B cell (primary cell): ENCODE results near the gene ATN1. TPM values are rescaled to one million over a fixed set of nuclear protein-coding genes. Genes with fewer than 3 reads are reported as not detected.

Source experiments
- ATAC-seq: fragments of 200-7000 bp; cut with Tn5 transposase; one replicate; pipeline ENCODE4 v1.10.0; 2021; ENCODE audit warnings: low read depth, mild to moderate bottlenecking, moderate number of reproducible peaks, moderate library complexity
- CTCF ChIA-PET: fragments of 350-600 bp; sonication (Branson Sonifier 250); formaldehyde crosslinking; loops from one replicate; lab custom pipeline; 2021; ENCODE audit warnings: antibody characterized with exemption, inconsistent platforms; lab: Charles Lee
- POLR2A ChIA-PET: fragments of 350-600 bp; sonication (Branson Sonifier 250); formaldehyde crosslinking; loops from one replicate; lab custom pipeline; 2021; ENCODE audit warnings: antibody characterized with exemption; lab: Charles Lee
- DNase-seq: peaks from one replicate; pipeline ENCODE4 v3.0.0; 2013
- H2AFZ ChIP-seq: 2 replicates; pipeline ENCODE4 v1.6.1; 2012; ENCODE audit warnings: mild to moderate bottlenecking, low read depth, low read length; ENCODE audit not compliant: insufficient read depth, poor library complexity, severe bottlenecking
- H3K27ac ChIP-seq, 2 donors: 1 replicate in 1 of 2; 2 replicates in 1 of 2; pipeline ENCODE4 v1.5.1; 2012 to 2013; ENCODE audit warnings: low read length in 2 of 2, mild to moderate bottlenecking in 2 of 2, moderate library complexity in 1 of 2
- H3K27me3 ChIP-seq, 4 experiments: fragments of 200-600 bp in 1 of 4; sonication (generic) in 1 of 4; replicated peaks in 1 of 4; 1 replicate in 2 of 4; 2 replicates in 2 of 4; pipeline versions ENCODE4 v1.6.1 to v1.7.0; 2013 to 2016; ENCODE audit warnings: low read length in 3 of 4, mild to moderate bottlenecking in 2 of 4, mixed read lengths in 1 of 4, moderate library complexity in 1 of 4; ENCODE audit not compliant: insufficient read depth in 4 of 4, control insufficient read depth in 3 of 4; ENCODE audit errors: control extremely low read depth in 1 of 4
- H3K36me3 ChIP-seq, 2 experiments: replicated peaks in 1 of 2; 1 replicate in 1 of 2; 2 replicates in 1 of 2; pipeline versions ENCODE4 v1.6.1 to v1.7.1; 2013; ENCODE audit warnings: low read length in 1 of 2; ENCODE audit not compliant: insufficient read depth in 2 of 2, control insufficient read depth in 1 of 2; ENCODE audit errors: control extremely low read depth in 1 of 2, extremely low read depth in 1 of 2
- H3K4me1 ChIP-seq, 2 donors: fragments of 200-600 bp in 1 of 2; sonication (generic) in 1 of 2; 1 replicate in 1 of 2; 2 replicates in 1 of 2; pipeline versions ENCODE4 v1.5.1 to v1.6.1; 2013 to 2017; ENCODE audit warnings: low read length in 2 of 2; ENCODE audit not compliant: control insufficient read depth in 2 of 2, insufficient read depth in 2 of 2
- H3K4me2 ChIP-seq: replicated peaks from 2 replicates; pipeline ENCODE3; 2012; ENCODE audit warnings: mild to moderate bottlenecking, low read depth, low read length; ENCODE audit not compliant: poor library complexity, severe bottlenecking
- H3K4me3 ChIP-seq, 5 experiments: fragments of 200-600 bp in 1 of 5; sonication (generic) in 1 of 5; 1 replicate in 3 of 5; 2 replicates in 2 of 5; pipeline versions ENCODE4 v1.5.1 to v1.7.0; 2011 to 2016; ENCODE audit warnings: low read length in 4 of 5, mild to moderate bottlenecking in 4 of 5, low read depth in 2 of 5, control low read depth in 1 of 5, moderate library complexity in 1 of 5; ENCODE audit not compliant: insufficient read depth in 1 of 5; ENCODE audit errors: control extremely low read depth in 1 of 5, extremely low read depth in 1 of 5
- H3K79me2 ChIP-seq: fragments of 200-600 bp; sonication (generic); one replicate; pipeline ENCODE4 v1.6.0; 2016; ENCODE audit warnings: low read length; ENCODE audit not compliant: control insufficient read depth, insufficient read depth
- H3K9ac ChIP-seq: fragments of 200-600 bp; sonication (generic); 2 replicates; pipeline ENCODE4 v1.6.1; 2017; ENCODE audit warnings: mild to moderate bottlenecking, low read length, moderate library complexity
- H3K9me3 ChIP-seq, 3 donors: one replicate each; pipeline versions ENCODE4 v1.6.1 to v1.7.1; 2013; ENCODE audit warnings: low read length in 2 of 3; ENCODE audit not compliant: control insufficient read depth in 2 of 3, insufficient read depth in 1 of 3; ENCODE audit errors: control extremely low read depth in 1 of 3
- H4K20me1 ChIP-seq: 2 replicates; pipeline ENCODE4 v1.6.0; 2012; ENCODE audit warnings: mild to moderate bottlenecking, low read length; ENCODE audit not compliant: insufficient read depth, control insufficient read depth, poor library complexity, severe bottlenecking
- H3K27ac Mint-ChIP-seq: one replicate; pipeline ENCODE4 v1.8.0; 2021; ENCODE audit warnings: mixed read lengths
- H3K27me3 Mint-ChIP-seq: one replicate; pipeline ENCODE4 v1.8.0; 2021; ENCODE audit warnings: mixed read lengths
- H3K4me1 Mint-ChIP-seq: one replicate; pipeline ENCODE4 v1.8.0; 2021; ENCODE audit warnings: mixed read lengths
- H3K4me3 Mint-ChIP-seq: one replicate; pipeline ENCODE4 v1.8.0; 2021; ENCODE audit warnings: mixed read lengths
- H3K9me3 Mint-ChIP-seq: one replicate; pipeline ENCODE4 v1.8.0; 2022; ENCODE audit warnings: mixed read lengths; ENCODE audit not compliant: insufficient read depth
- EZH2 ChIP-seq: IDR thresholded peaks from 2 replicates; pipeline ENCODE4 v1.6.1; 2012; ENCODE audit warnings: borderline replicate concordance, low read depth, mild to moderate bottlenecking, moderate library complexity, low read length; ENCODE audit not compliant: insufficient read depth, poor library complexity, severe bottlenecking
- WGBS: methylation state at CpG from one replicate; pipeline ENCODE4 v1.1.5; 2013; ENCODE audit warnings: missing lambda C conversion rate; ENCODE audit not compliant: insufficient coverage; 5-methylcytosine and 5-hydroxymethylcytosine counted together
- intact Hi-C: fragments of 100-400 bp; cut with micrococcal nuclease; formaldehyde crosslinking; loops from one replicate; pipeline ENCODE4 v1.10.0; 2022
- polyA plus RNA-seq: library from polyadenylated mRNA; depleted of rRNA; stranded (reverse); fragments of >200 nt; gene quantifications from 2 replicates; pipeline ENCODE4 v1.2.3, GENCODE V29; 2012
- total RNA-seq, 2 donors: library from RNA; stranded (reverse); fragments of 120-200 nt in 1 of 2; gene quantifications; 1 replicate in 1 of 2; 2 replicates in 1 of 2; pipeline versions ENCODE4 v1.2.3 to v1.2.4, GENCODE V29; 2013 to 2022
- TF ChIP-seq, protein P1 (sequence below): fragments of 200-600 bp; IDR thresholded peaks from one replicate; pipeline ENCODE4 v1.8.0; 2022; ENCODE audit warnings: antibody characterized with exemption, mild to moderate bottlenecking

ATN1 gene
- total and polyA plus RNA-seq, 2 donors (not counting 1 experiment from before 2014, with no cell fraction given), result 21.0 to 50.8 TPM

DNA sequence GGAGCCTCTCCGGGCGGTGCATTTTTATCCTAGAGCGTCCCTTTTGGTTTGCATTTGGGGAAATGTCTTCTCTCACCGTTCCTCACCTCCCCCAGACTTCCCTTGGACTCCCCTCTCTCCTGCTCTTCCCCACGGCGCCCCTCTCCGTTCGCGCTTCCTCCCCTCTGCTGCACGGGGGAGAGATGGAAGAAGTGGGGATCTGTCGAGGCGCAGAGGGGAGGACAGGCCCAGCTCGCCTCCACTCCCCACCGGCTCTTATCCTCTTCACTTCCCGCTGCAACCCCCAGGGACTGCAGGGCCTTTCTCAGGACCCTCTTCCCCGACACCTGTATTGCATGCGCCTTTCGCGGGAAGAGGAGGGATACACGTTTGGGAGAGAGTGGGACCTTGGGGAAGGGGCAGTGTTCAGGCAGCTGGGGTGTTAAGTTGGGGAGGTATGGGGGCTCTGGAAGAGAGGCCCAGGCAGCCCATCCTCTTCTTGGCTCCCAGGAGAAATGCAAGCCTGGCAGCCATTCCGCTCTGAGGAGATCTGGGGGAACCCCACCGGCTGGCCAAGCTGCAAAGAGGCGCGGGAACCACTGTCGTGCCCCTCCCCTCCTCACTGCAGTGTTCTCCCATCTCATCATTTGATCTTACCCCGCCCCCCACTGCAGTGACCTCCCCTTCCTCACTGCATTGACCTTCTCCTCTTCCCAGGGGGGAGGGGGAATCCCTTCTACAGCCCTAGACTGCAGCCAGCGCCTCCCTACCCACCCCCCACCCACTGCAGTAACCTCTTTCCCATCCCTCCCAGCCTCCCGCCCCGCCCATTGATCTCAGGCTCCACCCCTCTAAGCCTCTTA, 12.6 kb upstream of the ATN1 start:
- H4K20me1 ChIP-seq, result no peaks in the 10 kb centered on the region
- H3K9ac ChIP-seq, result peak overlapping the region; percentile 80
- H3K36me3 ChIP-seq, result peaks cover 0 to 4% of the 10 kb centered on the region in 2 experiments
- H2AFZ ChIP-seq, result peak overlapping the region; percentile 85
- Mint-ChIP-seq H3K27me3 (no peaks in the 10 kb centered on the region), H3K9me3 (no peaks in the 10 kb centered on the region), H3K4me3 (peak overlapping the region; percentile 89), H3K4me1 (peaks cover 25% of the 10 kb centered on the region), H3K27ac (peak overlapping the region; percentile 89)
- no peak overlapping the region for H3K27ac ChIP-seq
- peaks cover 0 to 10% (median 1%) of the 10 kb centered on the region in 4 experiments for H3K27me3 ChIP-seq
- H3K9me3 ChIP-seq, result peaks cover 0 to 3% (median 0%) of the 10 kb centered on the region in 3 donors
- intact Hi-C loops, result loop anchor here (1.0 kb wide), 1 partner anchor 11 kb away; the partner anchor contains the start of gene LRRC23
- WGBS, result 26% methylated on average over 11 of the region's 29 CpGs
- ChIA-PET POLR2A (interaction anchor here (0.5 to 1.8 kb wide), 6 partner anchors 9 to 94 kb away, joined by 3 to 8 read pairs (median 4); partner anchors contain the start of genes C12orf57 and RNU7-1), CTCF (interaction anchor here (0.7 to 1.8 kb wide), 3 partner anchors 23 to 46 kb away, joined by 4 to 7 read pairs (median 4); no protein-coding TSS in a partner anchor)
- H3K4me1 ChIP-seq, result peaks cover 11 to 19% of the 10 kb centered on the region in 2 donors
- peak overlapping the region in 4 of 5 experiments; percentile 38 to 75 (median 58) for H3K4me3 ChIP-seq
- TF ChIP-seq, protein P1, sequence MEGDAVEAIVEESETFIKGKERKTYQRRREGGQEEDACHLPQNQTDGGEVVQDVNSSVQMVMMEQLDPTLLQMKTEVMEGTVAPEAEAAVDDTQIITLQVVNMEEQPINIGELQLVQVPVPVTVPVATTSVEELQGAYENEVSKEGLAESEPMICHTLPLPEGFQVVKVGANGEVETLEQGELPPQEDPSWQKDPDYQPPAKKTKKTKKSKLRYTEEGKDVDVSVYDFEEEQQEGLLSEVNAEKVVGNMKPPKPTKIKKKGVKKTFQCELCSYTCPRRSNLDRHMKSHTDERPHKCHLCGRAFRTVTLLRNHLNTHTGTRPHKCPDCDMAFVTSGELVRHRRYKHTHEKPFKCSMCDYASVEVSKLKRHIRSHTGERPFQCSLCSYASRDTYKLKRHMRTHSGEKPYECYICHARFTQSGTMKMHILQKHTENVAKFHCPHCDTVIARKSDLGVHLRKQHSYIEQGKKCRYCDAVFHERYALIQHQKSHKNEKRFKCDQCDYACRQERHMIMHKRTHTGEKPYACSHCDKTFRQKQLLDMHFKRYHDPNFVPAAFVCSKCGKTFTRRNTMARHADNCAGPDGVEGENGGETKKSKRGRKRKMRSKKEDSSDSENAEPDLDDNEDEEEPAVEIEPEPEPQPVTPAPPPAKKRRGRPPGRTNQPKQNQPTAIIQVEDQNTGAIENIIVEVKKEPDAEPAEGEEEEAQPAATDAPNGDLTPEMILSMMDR, result no peak
- no peak for TF ChIP-seq EZH2
- H3K4me2 ChIP-seq, result peak overlapping the region; percentile 92
- H3K79me2 ChIP-seq, result no peaks in the 10 kb centered on the region
- no peak for ATAC-seq
- DNase-seq, result no peak
